Endodermal cell (in vitro differentiated cells): ENCODE data around the gene PPP1R36. TPM values are rescaled to one million over a fixed set of nuclear protein-coding genes. Genes with fewer than 3 reads are reported as not detected.

ENCODE experiments used
- DNase-seq: peaks from one replicate; pipeline ENCODE4 v3.0.0-alpha.2; 2017
- H3K27ac ChIP-seq: 2 replicates; pipeline ENCODE4 v1.5.1; 2013; ENCODE audit warnings: mild to moderate bottlenecking, low read depth, low read length, moderate library complexity
- H3K27me3 ChIP-seq: 2 replicates; pipeline ENCODE4 v1.6.1; 2013; ENCODE audit warnings: mild to moderate bottlenecking, low read length, moderate library complexity; ENCODE audit not compliant: insufficient read depth, control insufficient read depth, poor library complexity, severe bottlenecking
- H3K36me3 ChIP-seq: 2 replicates; pipeline ENCODE4 v1.7.0; 2013; ENCODE audit warnings: mild to moderate bottlenecking, low read length, moderate library complexity; ENCODE audit not compliant: control insufficient read depth, insufficient read depth
- H3K4me1 ChIP-seq: one replicate; pipeline ENCODE4 v1.7.0; 2013; ENCODE audit warnings: low read length; ENCODE audit not compliant: control insufficient read depth, insufficient read depth
- H3K4me3 ChIP-seq: 2 replicates; pipeline ENCODE4 v1.5.1; 2013; ENCODE audit warnings: mild to moderate bottlenecking, low read length, moderate library complexity
- H3K9ac ChIP-seq: 2 replicates; pipeline ENCODE4 v1.6.1; 2013; ENCODE audit warnings: mild to moderate bottlenecking, low read length, moderate library complexity; ENCODE audit not compliant: poor library complexity, severe bottlenecking; ENCODE audit errors: extremely low read depth
- H3K9me3 ChIP-seq: 2 replicates; pipeline ENCODE4 v1.6.1; 2013; ENCODE audit warnings: mild to moderate bottlenecking, low read length, moderate library complexity; ENCODE audit not compliant: control insufficient read depth
- H3K27ac Mint-ChIP-seq: 2 replicates; pipeline ENCODE4 v1.8.0; 2020; ENCODE audit warnings: mixed read lengths
- H3K27me3 Mint-ChIP-seq: 2 replicates; pipeline ENCODE4 v1.8.0; 2021; ENCODE audit warnings: mild to moderate bottlenecking, mixed read lengths; ENCODE audit not compliant: insufficient read depth
- H3K36me3 Mint-ChIP-seq: 2 replicates; pipeline ENCODE4 v1.8.0; 2020; ENCODE audit warnings: low read depth, mixed read lengths
- H3K4me1 Mint-ChIP-seq: 2 replicates; pipeline ENCODE4 v1.8.0; 2020; ENCODE audit warnings: mixed read lengths
- H3K4me3 Mint-ChIP-seq: 2 replicates; pipeline ENCODE4 v1.8.0; 2020; ENCODE audit warnings: mild to moderate bottlenecking, moderate library complexity, mixed read lengths
- H3K9me3 Mint-ChIP-seq: 2 replicates; pipeline ENCODE4 v1.8.0; 2020; ENCODE audit warnings: mild to moderate bottlenecking, mixed read lengths
- WGBS, 2 experiments: methylation state at CpG; one replicate each; pipeline versions ENCODE4 v1.1.5 to v1.1.7; 2013; ENCODE audit warnings: missing lambda C conversion rate in 2 of 2, mixed read lengths in 1 of 2; ENCODE audit not compliant: insufficient coverage in 1 of 2, insufficient read length in 1 of 2; 5-methylcytosine and 5-hydroxymethylcytosine counted together
- total RNA-seq, 2 donors: library from RNA; stranded (reverse); fragmentation: NEBNext Ultra II Directional in 1 of 2; extraction: Animal tissue kit (Norgen Biotek cat#: 25700) in 1 of 2; gene quantifications; 2 replicates in 1 of 2; 3 replicates in 1 of 2; pipeline ENCODE4 v1.2.1, GENCODE V29; 2021
- TF ChIP-seq, protein P1 (sequence below): fragments of 200-600 bp; sonication (generic); conservative IDR thresholded peaks from 2 replicates; pipeline ENCODE4 v1.5.0; 2021; ENCODE audit warnings: antibody characterized with exemption, mild to moderate bottlenecking

The PPP1R36 gene
- total RNA-seq, 2 donors from 2014 or later, result 0.24 to 1.2 TPM

- H3K36me3 ChIP-seq, result peaks cover 2% of the 10 kb centered on the region
- H3K27ac ChIP-seq, result no peak overlapping the region
- H3K36me3 Mint-ChIP-seq, result no peaks in the 10 kb centered on the region
- peak overlapping the region; percentile 19 for H3K9ac ChIP-seq
- no peak for DNase-seq
- peak overlapping the region; percentile 93 for H3K4me3 ChIP-seq
- H3K27me3 ChIP-seq, result no peaks in the 10 kb centered on the region
- peak overlapping the region; percentile 80 for H3K4me3 Mint-ChIP-seq
- H3K9me3 ChIP-seq, result no peaks in the 10 kb centered on the region
- 84 to 100% methylated on average over 2 to 3 of the region's 3 CpGs for WGBS, 2 experiments
- H3K9me3 Mint-ChIP-seq, result no peaks in the 10 kb centered on the region
- TF ChIP-seq, protein P1, sequence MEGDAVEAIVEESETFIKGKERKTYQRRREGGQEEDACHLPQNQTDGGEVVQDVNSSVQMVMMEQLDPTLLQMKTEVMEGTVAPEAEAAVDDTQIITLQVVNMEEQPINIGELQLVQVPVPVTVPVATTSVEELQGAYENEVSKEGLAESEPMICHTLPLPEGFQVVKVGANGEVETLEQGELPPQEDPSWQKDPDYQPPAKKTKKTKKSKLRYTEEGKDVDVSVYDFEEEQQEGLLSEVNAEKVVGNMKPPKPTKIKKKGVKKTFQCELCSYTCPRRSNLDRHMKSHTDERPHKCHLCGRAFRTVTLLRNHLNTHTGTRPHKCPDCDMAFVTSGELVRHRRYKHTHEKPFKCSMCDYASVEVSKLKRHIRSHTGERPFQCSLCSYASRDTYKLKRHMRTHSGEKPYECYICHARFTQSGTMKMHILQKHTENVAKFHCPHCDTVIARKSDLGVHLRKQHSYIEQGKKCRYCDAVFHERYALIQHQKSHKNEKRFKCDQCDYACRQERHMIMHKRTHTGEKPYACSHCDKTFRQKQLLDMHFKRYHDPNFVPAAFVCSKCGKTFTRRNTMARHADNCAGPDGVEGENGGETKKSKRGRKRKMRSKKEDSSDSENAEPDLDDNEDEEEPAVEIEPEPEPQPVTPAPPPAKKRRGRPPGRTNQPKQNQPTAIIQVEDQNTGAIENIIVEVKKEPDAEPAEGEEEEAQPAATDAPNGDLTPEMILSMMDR, result no peak
- H3K4me1 Mint-ChIP-seq, result peaks cover 66% of the 10 kb centered on the region
- H3K27me3 Mint-ChIP-seq, result no peaks in the 10 kb centered on the region
- H3K4me1 ChIP-seq, result peaks cover 14% of the 10 kb centered on the region
- H3K27ac Mint-ChIP-seq, result peak overlapping the region; percentile 8
Observed at GRCh38 chr14:64506721-64507120, 43.0 kb upstream of the PPP1R36 start.

DNA sequence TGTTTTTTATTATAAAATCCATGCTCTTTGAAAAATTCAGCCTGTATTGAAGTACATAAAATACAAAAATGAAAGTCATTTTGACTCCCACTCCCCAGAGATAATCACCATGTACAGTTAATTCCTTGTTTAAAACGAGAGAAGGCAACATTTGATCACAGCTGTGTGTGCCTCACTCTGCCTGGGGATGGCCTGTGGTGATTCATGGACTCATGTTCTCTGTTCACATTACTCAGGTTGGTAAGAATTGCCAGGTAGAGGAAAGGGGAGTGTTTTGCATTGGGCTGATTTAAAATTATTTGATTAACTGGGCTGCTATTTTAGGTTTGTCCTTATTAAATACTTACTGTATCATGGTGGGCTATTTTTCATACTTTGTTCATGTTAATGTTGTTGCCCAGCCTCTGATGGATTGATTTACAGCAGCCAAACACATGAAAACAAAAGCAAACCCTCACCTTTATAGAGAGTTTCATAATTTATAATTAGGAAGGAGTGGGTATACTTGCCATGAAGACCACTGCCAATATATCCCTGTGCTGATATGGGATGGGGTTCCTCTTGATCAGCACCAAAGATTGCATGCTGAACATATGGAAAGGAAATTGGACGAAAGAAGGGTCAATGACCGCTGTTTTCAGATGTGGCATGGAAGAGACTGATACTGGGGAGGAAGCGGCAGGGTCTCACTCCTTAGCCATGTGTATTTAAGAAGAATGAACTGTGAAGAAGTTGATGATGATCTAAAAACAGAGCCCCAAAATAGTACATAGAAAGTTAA lies 42.2 kb upstream of the PPP1R36 start:
- TF ChIP-seq, protein P1, result no peak
- Mint-ChIP-seq H3K36me3 (no peaks in the 10 kb centered on the region), H3K9me3 (no peaks in the 10 kb centered on the region), H3K4me1 (peaks cover 57% of the 10 kb centered on the region), H3K4me3 (peak overlapping the region; percentile 80), H3K27me3 (no peaks in the 10 kb centered on the region), H3K27ac (peak overlapping the region; percentile 32)
- H3K9ac ChIP-seq, result peak overlapping the region; percentile 19
- H3K9me3 ChIP-seq, result no peaks in the 10 kb centered on the region
- DNase-seq, result no peak
- 67 to 83% methylated on average over 1 to 4 of the region's 4 CpGs for WGBS, 2 experiments
- peaks cover 3% of the 10 kb centered on the region for H3K36me3 ChIP-seq
- peak overlapping the region; percentile 93 for H3K4me3 ChIP-seq
- no peaks in the 10 kb centered on the region for H3K27me3 ChIP-seq
- H3K4me1 ChIP-seq, result peaks cover 9% of the 10 kb centered on the region
- H3K27ac ChIP-seq, result no peak overlapping the region

- peak overlapping the region; percentile 80 for H3K4me3 Mint-ChIP-seq
- H3K9me3 ChIP-seq, result no peaks in the 10 kb centered on the region
- peak overlapping the region; percentile 7 for H3K9ac ChIP-seq
- peaks cover 9% of the 10 kb centered on the region for H3K4me1 ChIP-seq
- H3K27ac Mint-ChIP-seq, result peak overlapping the region; percentile 2
- peaks cover 54% of the 10 kb centered on the region for H3K4me1 Mint-ChIP-seq
- no peaks in the 10 kb centered on the region for H3K36me3 Mint-ChIP-seq
- H3K4me3 ChIP-seq, result peak overlapping the region; percentile 93
- no peaks in the 10 kb centered on the region for H3K9me3 Mint-ChIP-seq
- H3K27ac ChIP-seq, result no peak overlapping the region
- TF ChIP-seq, protein P1, result no peak
- H3K36me3 ChIP-seq, result peaks cover 8% of the 10 kb centered on the region
- H3K27me3 ChIP-seq, result no peaks in the 10 kb centered on the region
- DNase-seq, result no peak
- 59 to 83% methylated on average over 1 of the region's 1 CpG for WGBS, 2 experiments
- H3K27me3 Mint-ChIP-seq, result no peaks in the 10 kb centered on the region
Observed at GRCh38 chr14:64508215-64508776, 41.5 kb upstream of the PPP1R36 start.
